IMR-90 (cell line): ENCODE results near the gene UST. TPM values are rescaled to one million over a fixed set of nuclear protein-coding genes. Genes with fewer than 3 reads are reported as not detected.
A peak's percentile ranks its signal among the peaks of the same experiment; 100 is the strongest.

Experiments used
- ATAC-seq: fragments of 200-7000 bp; cut with Tn5 transposase; 2 replicates; pipeline ENCODE4 v1.9.1; 2020; ENCODE audit warnings: low read depth, mild to moderate bottlenecking, moderate library complexity
- BruUV-seq: library from RNA; stranded (reverse); fragments of 400-500 nt; replicated peaks from 2 replicates; lab custom pipeline; 2021; lab: Mats Ljungman, UMichigan
- CTCF ChIA-PET: fragments of 300-600 bp; formaldehyde crosslinking; extraction: SDS; loops from one replicate; lab custom pipeline; 2021; ENCODE audit warnings: antibody characterized with exemption; lab: Yijun Ruan, JAX
- POLR2A ChIA-PET: fragments of 300-600 bp; sonication (Branson Sonifier 250); formaldehyde crosslinking; loops from one replicate; lab custom pipeline; 2022; ENCODE audit warnings: antibody characterized with exemption; ENCODE audit not compliant: unreplicated experiment; lab: Charles Lee
- DNase-seq: peaks from one replicate; pipeline ENCODE4 v3.0.0; 2013
- H2AFZ ChIP-seq: replicated peaks from 2 replicates; pipeline ENCODE3; 2013; ENCODE audit warnings: low read length, mild to moderate bottlenecking; ENCODE audit not compliant: poor library complexity
- H2AK5ac ChIP-seq: 2 replicates; pipeline ENCODE4 v1.6.1; 2013; ENCODE audit warnings: low read depth, low read length, inconsistent platforms
- H2AK9ac ChIP-seq: replicated peaks from 2 replicates; pipeline ENCODE3; 2013; ENCODE audit warnings: mild to moderate bottlenecking, low read depth, low read length, moderate library complexity; ENCODE audit not compliant: poor library complexity
- H2BK120ac ChIP-seq: 2 replicates; pipeline ENCODE4 v1.6.1; 2013; ENCODE audit warnings: low read depth, low read length, inconsistent platforms
- H2BK15ac ChIP-seq: 3 replicates; pipeline ENCODE4 v1.6.1; 2013; ENCODE audit warnings: low read depth, low read length, inconsistent platforms
- H2BK20ac ChIP-seq: 2 replicates; pipeline ENCODE4 v1.6.1; 2013; ENCODE audit warnings: low read depth, mild to moderate bottlenecking, inconsistent platforms, low read length, moderate library complexity
- H2BK5ac ChIP-seq: 2 replicates; pipeline ENCODE4 v1.6.1; 2013; ENCODE audit warnings: mild to moderate bottlenecking, low read depth, low read length, inconsistent platforms; ENCODE audit not compliant: poor library complexity, severe bottlenecking
- H3K14ac ChIP-seq: replicated peaks from 2 replicates; pipeline ENCODE4 v1.6.1; 2013; ENCODE audit warnings: low read depth, low read length, inconsistent platforms
- H3K18ac ChIP-seq: 2 replicates; pipeline ENCODE4 v1.6.1; 2013; ENCODE audit warnings: low read depth, low read length, control low read depth
- H3K23ac ChIP-seq: 2 replicates; pipeline ENCODE4 v1.6.1; 2013; ENCODE audit warnings: low read depth, low read length, inconsistent platforms
- H3K27ac ChIP-seq: 2 replicates; pipeline ENCODE4 v1.5.1; 2013; ENCODE audit warnings: mild to moderate bottlenecking, control low read depth, low read length; ENCODE audit not compliant: insufficient read depth
- H3K27me3 ChIP-seq: 2 replicates; pipeline ENCODE4 v1.6.1; 2013; ENCODE audit warnings: low read length; ENCODE audit not compliant: control insufficient read depth, insufficient read depth
- H3K36me3 ChIP-seq: 2 replicates; pipeline ENCODE4 v1.6.1; 2013; ENCODE audit warnings: low read length, mixed read lengths; ENCODE audit not compliant: control insufficient read depth, insufficient read depth
- H3K4ac ChIP-seq: 2 replicates; pipeline ENCODE4 v1.6.1; 2013; ENCODE audit warnings: low read depth, low read length, inconsistent platforms
- H3K4me1 ChIP-seq: 2 replicates; pipeline ENCODE4 v1.6.1; 2013; ENCODE audit warnings: low read length, mixed read lengths; ENCODE audit not compliant: control insufficient read depth, insufficient read depth
- H3K4me2 ChIP-seq: 2 replicates; pipeline ENCODE4 v1.6.1; 2013; ENCODE audit warnings: low read depth, mild to moderate bottlenecking, control low read depth, low read length, moderate library complexity
- H3K4me3 ChIP-seq: 2 replicates; pipeline ENCODE4 v1.5.1; 2013; ENCODE audit warnings: low read depth, mild to moderate bottlenecking, control low read depth, low read length, moderate library complexity; ENCODE audit not compliant: insufficient read depth
- H3K56ac ChIP-seq: 2 replicates; pipeline ENCODE4 v1.6.1; 2013; ENCODE audit warnings: low read length, inconsistent platforms; ENCODE audit not compliant: insufficient read depth; ENCODE audit errors: extremely low read depth
- H3K79me1 ChIP-seq, 2 experiments: 2 replicates each; pipeline ENCODE4 v1.6.1; 2013; ENCODE audit warnings: low read length in 2 of 2, inconsistent platforms in 1 of 2, low read depth in 1 of 2
- H3K9ac ChIP-seq: 2 replicates; pipeline ENCODE4 v1.6.1; 2013; ENCODE audit warnings: low read depth, low read length, control low read depth
- H3K9me1 ChIP-seq: 2 replicates; pipeline ENCODE4 v1.6.1; 2013; ENCODE audit warnings: low read length, inconsistent platforms; ENCODE audit not compliant: insufficient read depth
- H3K9me3 ChIP-seq: 2 replicates; pipeline ENCODE4 v1.6.1; 2013; ENCODE audit warnings: low read length; ENCODE audit not compliant: control insufficient read depth, insufficient read depth
- H4K20me1 ChIP-seq: 2 replicates; pipeline ENCODE4 v1.6.1; 2013; ENCODE audit warnings: low read length, inconsistent platforms; ENCODE audit not compliant: insufficient read depth
- H4K5ac ChIP-seq: 2 replicates; pipeline ENCODE4 v1.6.1; 2013; ENCODE audit warnings: mild to moderate bottlenecking, low read depth, low read length, control low read depth
- H4K8ac ChIP-seq, 2 experiments: 2 replicates each; pipeline ENCODE4 v1.6.1; 2013; ENCODE audit warnings: low read depth in 2 of 2, low read length in 2 of 2, control low read depth in 1 of 2, inconsistent platforms in 1 of 2
- H4K91ac ChIP-seq: 2 replicates; pipeline ENCODE4 v1.6.1; 2013; ENCODE audit warnings: low read depth, low read length, inconsistent platforms; ENCODE audit not compliant: insufficient read depth
- BHLHE40 ChIP-seq: fragments of 150-350 bp; IDR thresholded peaks from 2 replicates; pipeline ENCODE4 v1.6.1; 2016; ENCODE audit warnings: mild to moderate bottlenecking, low read depth, low read length
- CEBPB ChIP-seq: IDR thresholded peaks from 2 replicates; pipeline ENCODE4 v1.6.1; 2012; ENCODE audit warnings: low read depth, low read length, improper control_type of control experiment
- CHD1 ChIP-seq: IDR thresholded peaks from 2 replicates; pipeline ENCODE4 v1.6.1; 2012; ENCODE audit warnings: low read depth, low read length, improper control_type of control experiment
- CTCF ChIP-seq: conservative IDR thresholded peaks from 2 replicates; pipeline ENCODE4 v1.5.1; 2012; ENCODE audit warnings: mild to moderate bottlenecking, low read depth, low read length, improper control_type of control experiment
- FOS ChIP-seq: fragments of 150-350 bp; IDR thresholded peaks from 2 replicates; pipeline ENCODE4 v1.6.1; 2016; ENCODE audit warnings: low read depth, low read length
- MAFK ChIP-seq: IDR thresholded peaks from 2 replicates; pipeline ENCODE4 v1.6.1; 2012; ENCODE audit warnings: low read depth, low read length, improper control_type of control experiment
- MAZ ChIP-seq: IDR thresholded peaks from 2 replicates; pipeline ENCODE4 v1.6.1; 2012; ENCODE audit warnings: low read depth, mild to moderate bottlenecking, low read length, improper control_type of control experiment, moderate library complexity, borderline replicate concordance
- MXI1 ChIP-seq: IDR thresholded peaks from 2 replicates; pipeline ENCODE4 v1.6.1; 2012; ENCODE audit warnings: low read depth, mild to moderate bottlenecking, low read length, moderate library complexity, borderline replicate concordance
- NFE2L2 ChIP-seq: fragments of 150-350 bp; IDR thresholded peaks from 2 replicates; pipeline ENCODE4 v1.6.1; 2016; ENCODE audit warnings: low read depth, mild to moderate bottlenecking, low read length
- POLR2A ChIP-seq: IDR thresholded peaks from 2 replicates; pipeline ENCODE4 v1.6.1; 2012; ENCODE audit warnings: mild to moderate bottlenecking, low read depth, low read length
- RAD21 ChIP-seq: IDR thresholded peaks from 2 replicates; pipeline ENCODE4 v1.6.1; 2012; ENCODE audit warnings: low read length, improper control_type of control experiment
- RCOR1 ChIP-seq: IDR thresholded peaks from 2 replicates; pipeline ENCODE4 v1.6.1; 2012; ENCODE audit warnings: mild to moderate bottlenecking, low read length, improper control_type of control experiment; ENCODE audit not compliant: insufficient replicate concordance
- RFX5 ChIP-seq: IDR thresholded peaks from 2 replicates; pipeline ENCODE4 v1.8.0; 2012; ENCODE audit warnings: low read depth, mild to moderate bottlenecking, low read length, moderate library complexity
- SMC3 ChIP-seq: fragments of 150-350 bp; IDR thresholded peaks from 2 replicates; pipeline ENCODE4 v1.6.1; 2016; ENCODE audit warnings: low read depth, mild to moderate bottlenecking, antibody characterized with exemption, low read length, moderate library complexity
- USF2 ChIP-seq: fragments of 150-350 bp; IDR thresholded peaks from 2 replicates; pipeline ENCODE4 v1.6.1; 2017; ENCODE audit warnings: mild to moderate bottlenecking, antibody characterized with exemption, low read length, low read depth
- WGBS, 2 experiments: methylation state at CpG; one replicate each; pipeline versions ENCODE4 v1.1.5 to v1.1.7; 2013; ENCODE audit warnings: missing lambda C conversion rate in 2 of 2; ENCODE audit not compliant: insufficient read length in 1 of 2; ENCODE audit errors: extremely low coverage in 2 of 2; 5-methylcytosine and 5-hydroxymethylcytosine counted together
- dilution Hi-C: fragments of 300-500 bp; cut with HindIII; formaldehyde crosslinking; loops from one replicate; pipeline ENCODE4 v1.14.3; 2018; ENCODE audit warnings: low sequenced_read_pairs; ENCODE audit not compliant: unreplicated experiment
- in situ Hi-C: fragments of 300-500 bp; cut with MboI; formaldehyde crosslinking; loops from 3 replicates; pipeline ENCODE4 v1.14.3; 2019; ENCODE audit warnings: low sequenced_read_pairs, inconsistent platforms, mixed read lengths
- intact Hi-C: fragments of 100-400 bp; cut with micrococcal nuclease; formaldehyde crosslinking; loops from 2 replicates; pipeline ENCODE4 v1.10.0; 2022
- polyA plus RNA-seq, 3 experiments: library from polyadenylated mRNA; depleted of rRNA; stranded (reverse); fragments of >200 nt; gene quantifications; 2 replicates each; pipeline ENCODE4 v1.2.3, GENCODE V29; 2012; ENCODE audit warnings: low replicate concordance in 1 of 3
- total RNA-seq: library from RNA; depleted of rRNA; stranded (reverse); fragments of >200 nt; gene quantifications from 2 replicates; pipeline ENCODE4 v1.2.3, GENCODE V29; 2012
- TF ChIP-seq, protein P1 (sequence below): fragments of 150-350 bp; IDR thresholded peaks from 2 replicates; pipeline ENCODE4 v1.6.1; 2016; ENCODE audit warnings: low read depth, mild to moderate bottlenecking, low read length, moderate library complexity, borderline replicate concordance

UST gene
- total and polyA plus RNA-seq, 2 of the 4 experiments (the other 2 are of a cell fraction), result 7.7 to 13.8 TPM

- Histone ChIP-seq H3K9me1 (peaks cover 5% of the 10 kb centered on the region), H2AK5ac (peak overlapping the region; percentile 60; the same call in 1 of the 2 replicates), H3K9me3 (no peaks in the 10 kb centered on the region), H3K56ac (no peak overlapping the region), H3K4me3 (no peak overlapping the region), H3K27me3 (peaks cover 2% of the 10 kb centered on the region; the same call in 1 of the 2 replicates), H3K27ac (no peak overlapping the region), H3K9ac (no peak overlapping the region), H2BK15ac (no peak overlapping the region), H4K5ac (no peak overlapping the region), H2BK20ac (no peak overlapping the region), H3K14ac (no peak overlapping the region), H3K4me1 (peaks cover 4% of the 10 kb centered on the region), H3K18ac (no peak overlapping the region), H3K23ac (no peak overlapping the region), H4K91ac (no peak overlapping the region), H4K20me1 (peaks cover 4% of the 10 kb centered on the region), H3K4ac (no peak overlapping the region), H4K8ac (no peak overlapping the region), H2AFZ (peak overlapping the region; percentile 58), H3K36me3 (no peaks in the 10 kb centered on the region), H2BK120ac (no peak overlapping the region), H2AK9ac (peak overlapping the region; percentile 42), H3K4me2 (no peak overlapping the region), H2BK5ac (no peak overlapping the region), H3K79me1 (peaks cover 4 to 11% of the 10 kb centered on the region in 2 experiments; a peak in 2 of 4 replicates)
- ChIA-PET CTCF (interaction anchor here (1.5 kb wide), 1 partner anchor 165 kb away, joined by 5 read pairs; no protein-coding TSS in a partner anchor), POLR2A (no interaction called here)
- no peak for DNase-seq
- dilution Hi-C loops, result no loop called here
- ATAC-seq, result no peak
- TF ChIP-seq FOS (no peak), POLR2A (no peak), MAFK (no peak), SMC3 (no peak), MAZ (no peak), USF2 (no peak), MXI1 (no peak), CTCF (no peak), CEBPB (no peak), NFE2L2 (no peak), RCOR1 (no peak), CHD1 (no peak), BHLHE40 (no peak), RFX5 (no peak), RAD21 (no peak)
- TF ChIP-seq, protein P1, sequence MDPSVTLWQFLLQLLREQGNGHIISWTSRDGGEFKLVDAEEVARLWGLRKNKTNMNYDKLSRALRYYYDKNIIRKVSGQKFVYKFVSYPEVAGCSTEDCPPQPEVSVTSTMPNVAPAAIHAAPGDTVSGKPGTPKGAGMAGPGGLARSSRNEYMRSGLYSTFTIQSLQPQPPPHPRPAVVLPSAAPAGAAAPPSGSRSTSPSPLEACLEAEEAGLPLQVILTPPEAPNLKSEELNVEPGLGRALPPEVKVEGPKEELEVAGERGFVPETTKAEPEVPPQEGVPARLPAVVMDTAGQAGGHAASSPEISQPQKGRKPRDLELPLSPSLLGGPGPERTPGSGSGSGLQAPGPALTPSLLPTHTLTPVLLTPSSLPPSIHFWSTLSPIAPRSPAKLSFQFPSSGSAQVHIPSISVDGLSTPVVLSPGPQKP, result no peak
- in situ Hi-C loops, result no loop called here
- WGBS, 2 experiments, result no CpG with 5 or more reads among the region's 4 CpGs
- BruUV-seq, result no TSS peak
- intact Hi-C loops, result no loop called here
Observed at GRCh38 chr6:148743476-148743875, 3.4 kb upstream of the UST start.
